Loucy (cell line): ENCODE results near the gene PMEPA1.

ENCODE experiments used
- H2AFZ ChIP-seq: fragments of 200-600 bp; sonication (generic); 2 replicates; pipeline ENCODE4 v1.6.0; 2016; ENCODE audit warnings: antibody characterized with exemption, mild to moderate bottlenecking, low read length, moderate library complexity
- H3F3A ChIP-seq: fragments of 200-600 bp; 2 replicates; pipeline ENCODE4 v1.6.0; 2016; ENCODE audit warnings: antibody characterized with exemption, low read depth, mild to moderate bottlenecking
- H3K27me3 ChIP-seq: fragments of 200-600 bp; sonication (generic); 2 replicates; pipeline ENCODE4 v1.6.1; 2014; ENCODE audit warnings: low read length, mild to moderate bottlenecking; ENCODE audit not compliant: insufficient read depth, poor library complexity, severe bottlenecking
- H3K36me3 ChIP-seq: fragments of 200-600 bp; sonication (generic); 2 replicates; pipeline ENCODE4 v1.6.1; 2016; ENCODE audit warnings: low read length; ENCODE audit not compliant: insufficient read depth
- H3K4me1 ChIP-seq: fragments of 200-600 bp; sonication (generic); 2 replicates; pipeline ENCODE4 v1.5.1; 2014; ENCODE audit warnings: low read length, mild to moderate bottlenecking; ENCODE audit not compliant: insufficient read depth, poor library complexity, severe bottlenecking
- H3K4me2 ChIP-seq: fragments of 200-600 bp; sonication (generic); 2 replicates; pipeline ENCODE4 v1.6.0; 2014; ENCODE audit warnings: antibody characterized with exemption, low read length, low read depth, mild to moderate bottlenecking; ENCODE audit not compliant: poor library complexity, severe bottlenecking
- H3K4me3 ChIP-seq: fragments of 200-600 bp; sonication (generic); 2 replicates; pipeline ENCODE4 v1.5.1; 2014; ENCODE audit warnings: low read length, mild to moderate bottlenecking, mixed read lengths; ENCODE audit not compliant: poor library complexity, severe bottlenecking
- H3K79me2 ChIP-seq: fragments of 200-600 bp; sonication (generic); 2 replicates; pipeline ENCODE4 v1.6.1; 2014; ENCODE audit warnings: low read length; ENCODE audit not compliant: insufficient read depth
- H3K9ac ChIP-seq: fragments of 200-600 bp; sonication (generic); 2 replicates; pipeline ENCODE4 v1.6.0; 2014; ENCODE audit warnings: mild to moderate bottlenecking, low read depth, low read length, moderate library complexity; ENCODE audit not compliant: poor library complexity, severe bottlenecking
- H3K9me2 ChIP-seq: fragments of 200-600 bp; sonication (generic); replicated peaks from 2 replicates; pipeline ENCODE4 v1.6.1; 2016; ENCODE audit warnings: low read depth, low read length, mixed read lengths
- H3K9me3 ChIP-seq: fragments of 200-600 bp; sonication (generic); 2 replicates; pipeline ENCODE4 v1.6.1; 2014; ENCODE audit warnings: mild to moderate bottlenecking, antibody characterized with exemption, low read length, low read depth; ENCODE audit not compliant: insufficient read depth
- H4K20me1 ChIP-seq: fragments of 200-600 bp; sonication (generic); 2 replicates; pipeline ENCODE4 v1.6.0; 2014; ENCODE audit warnings: antibody characterized with exemption, low read length, mild to moderate bottlenecking; ENCODE audit not compliant: insufficient read depth, poor library complexity, severe bottlenecking
- EZH2phosphoT487 ChIP-seq: fragments of 200-600 bp; IDR thresholded peaks from 2 replicates; pipeline ENCODE4 v1.6.1; 2018; ENCODE audit warnings: antibody characterized with exemption, mild to moderate bottlenecking, moderate library complexity, borderline replicate concordance
- TF ChIP-seq, protein P1 (sequence below): fragments of 200-600 bp; sonication (generic); conservative IDR thresholded peaks from 2 replicates; pipeline ENCODE4 v1.5.1; 2014; ENCODE audit warnings: mild to moderate bottlenecking, antibody characterized with exemption, low read length

Gene PMEPA1

DNA sequence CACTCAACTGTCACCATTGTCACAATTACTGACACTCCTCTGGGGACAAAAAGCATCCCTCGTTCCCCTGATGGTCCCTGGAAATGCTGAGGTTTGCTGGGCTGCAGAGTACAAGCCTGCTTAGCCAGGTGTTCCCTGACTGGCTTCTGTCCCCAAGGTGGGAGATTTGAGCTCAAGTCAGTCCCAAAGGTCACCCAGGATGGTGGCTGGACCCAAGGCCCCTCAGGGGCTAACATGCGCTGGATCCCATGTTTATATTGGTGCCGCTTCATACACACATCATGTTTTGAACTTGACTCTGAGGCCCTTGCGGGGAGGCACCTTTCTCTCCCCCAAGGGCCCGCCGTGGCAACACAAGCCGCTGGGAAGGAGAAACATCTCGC, 44.2 kb downstream of the PMEPA1 start:
- Histone ChIP-seq H3K79me2 (peaks cover under 1% of the 10 kb centered on the region; the same call in 1 of the 2 replicates), H2AFZ (no peak overlapping the region), H3K9me2 (no peaks in the 10 kb centered on the region), H3K4me3 (no peak overlapping the region), H3F3A (no peaks in the 10 kb centered on the region), H3K4me2 (no peak overlapping the region), H3K27me3 (no peaks in the 10 kb centered on the region), H4K20me1 (no peaks in the 10 kb centered on the region), H3K9me3 (no peaks in the 10 kb centered on the region), H3K4me1 (no peaks in the 10 kb centered on the region), H3K36me3 (no peaks in the 10 kb centered on the region), H3K9ac (no peak overlapping the region)
- TF ChIP-seq, protein P1, sequence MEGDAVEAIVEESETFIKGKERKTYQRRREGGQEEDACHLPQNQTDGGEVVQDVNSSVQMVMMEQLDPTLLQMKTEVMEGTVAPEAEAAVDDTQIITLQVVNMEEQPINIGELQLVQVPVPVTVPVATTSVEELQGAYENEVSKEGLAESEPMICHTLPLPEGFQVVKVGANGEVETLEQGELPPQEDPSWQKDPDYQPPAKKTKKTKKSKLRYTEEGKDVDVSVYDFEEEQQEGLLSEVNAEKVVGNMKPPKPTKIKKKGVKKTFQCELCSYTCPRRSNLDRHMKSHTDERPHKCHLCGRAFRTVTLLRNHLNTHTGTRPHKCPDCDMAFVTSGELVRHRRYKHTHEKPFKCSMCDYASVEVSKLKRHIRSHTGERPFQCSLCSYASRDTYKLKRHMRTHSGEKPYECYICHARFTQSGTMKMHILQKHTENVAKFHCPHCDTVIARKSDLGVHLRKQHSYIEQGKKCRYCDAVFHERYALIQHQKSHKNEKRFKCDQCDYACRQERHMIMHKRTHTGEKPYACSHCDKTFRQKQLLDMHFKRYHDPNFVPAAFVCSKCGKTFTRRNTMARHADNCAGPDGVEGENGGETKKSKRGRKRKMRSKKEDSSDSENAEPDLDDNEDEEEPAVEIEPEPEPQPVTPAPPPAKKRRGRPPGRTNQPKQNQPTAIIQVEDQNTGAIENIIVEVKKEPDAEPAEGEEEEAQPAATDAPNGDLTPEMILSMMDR: no peak
- no peak for TF ChIP-seq EZH2phosphoT487

DNA sequence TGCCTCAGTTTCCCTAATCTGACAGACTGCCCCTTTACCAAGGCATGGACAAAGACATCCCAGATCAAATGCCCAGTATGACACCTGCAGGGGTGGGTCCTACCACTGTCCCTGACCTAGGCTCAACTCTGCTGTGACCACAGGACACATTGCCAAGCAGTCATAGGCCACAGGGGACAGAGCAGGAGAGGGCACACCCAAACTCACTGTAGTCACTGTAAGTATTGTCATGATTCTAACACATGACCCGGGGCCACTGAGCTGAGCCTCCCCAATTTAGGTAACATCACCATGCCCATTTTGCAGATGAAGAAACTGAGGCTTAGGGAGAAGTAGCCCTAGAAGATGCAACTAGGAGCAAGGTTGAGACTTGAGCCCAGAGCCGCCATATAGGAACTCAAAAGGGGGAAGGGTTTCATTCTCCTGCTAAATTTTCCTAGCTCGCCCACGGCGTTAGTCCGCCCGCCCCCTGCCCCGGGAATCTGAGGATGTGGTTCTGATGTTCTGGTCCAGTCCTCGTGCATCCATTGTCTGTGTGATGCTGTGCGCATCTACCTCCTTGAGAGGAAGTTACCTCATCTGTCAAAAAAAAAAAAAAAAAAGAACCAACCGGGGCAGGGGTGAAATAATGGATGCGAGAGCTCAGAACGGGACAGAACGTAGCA, 44.8 kb downstream of the PMEPA1 start:
- H4K20me1 ChIP-seq: no peaks in the 10 kb centered on the region
- no peak overlapping the region for H3K4me2 ChIP-seq
- no peaks in the 10 kb centered on the region for H3K4me1 ChIP-seq

DNA sequence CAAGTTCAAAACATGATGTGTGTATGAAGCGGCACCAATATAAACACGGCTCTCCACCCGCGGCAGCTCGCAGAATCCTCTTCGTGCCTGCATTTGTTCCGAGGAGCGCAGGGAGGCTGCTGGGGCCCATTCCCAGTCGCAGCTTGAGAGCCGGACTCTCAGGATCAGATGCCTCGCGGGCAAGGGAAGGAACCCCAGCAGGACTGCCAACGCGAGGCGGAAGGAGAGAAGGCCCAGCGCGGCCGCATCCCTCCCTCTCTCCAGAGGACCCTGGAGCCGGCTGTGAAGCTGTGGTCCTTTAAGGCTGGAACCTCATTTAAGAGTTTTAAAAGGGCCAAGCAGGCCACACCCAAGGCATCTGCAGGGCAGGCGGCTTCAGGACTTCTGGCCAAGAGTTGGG, 45.3 kb downstream of the PMEPA1 start:
- H3K4me1 ChIP-seq: no peaks in the 10 kb centered on the region
- no peaks in the 10 kb centered on the region for H3F3A ChIP-seq
- H3K4me2 ChIP-seq: no peak overlapping the region
- no peaks in the 10 kb centered on the region for H4K20me1 ChIP-seq
- no peaks in the 10 kb centered on the region for H3K9me2 ChIP-seq
- no peaks in the 10 kb centered on the region for H3K36me3 ChIP-seq
- no peaks in the 10 kb centered on the region for H3K9me3 ChIP-seq
- no peaks in the 10 kb centered on the region for H3K27me3 ChIP-seq
- no peak overlapping the region for H3K9ac ChIP-seq
- H2AFZ ChIP-seq: no peak overlapping the region
- H3K4me3 ChIP-seq: no peak overlapping the region
- H3K79me2 ChIP-seq: peaks cover 4% of the 10 kb centered on the region; the same call in 1 of the 2 replicates
- TF ChIP-seq, protein P1: no peak
- no peak for TF ChIP-seq EZH2phosphoT487

More for the DNA sequence above, 44.8 kb downstream of the PMEPA1 start:
- Histone ChIP-seq H3K9me2 (no peaks in the 10 kb centered on the region), H3K27me3 (no peaks in the 10 kb centered on the region), H3K4me3 (no peak overlapping the region), H3K9ac (no peak overlapping the region), H3K79me2 (peaks cover 4% of the 10 kb centered on the region; the same call in 1 of the 2 replicates), H3K36me3 (no peaks in the 10 kb centered on the region), H3K9me3 (no peaks in the 10 kb centered on the region), H3F3A (no peaks in the 10 kb centered on the region), H2AFZ (no peak overlapping the region)
- TF ChIP-seq, protein P1: no peak
- no peak for TF ChIP-seq EZH2phosphoT487
